HS-5 (cell line): ENCODE measurements around the gene TRIM14.
A peak's percentile ranks its signal among the peaks of the same experiment; 100 is the strongest.

Experiments used
- DNase-seq: peaks from one replicate; pipeline ENCODE4 v3.0.0-alpha.2; 2012; ENCODE audit warnings: low read depth

Gene TRIM14, protein sequence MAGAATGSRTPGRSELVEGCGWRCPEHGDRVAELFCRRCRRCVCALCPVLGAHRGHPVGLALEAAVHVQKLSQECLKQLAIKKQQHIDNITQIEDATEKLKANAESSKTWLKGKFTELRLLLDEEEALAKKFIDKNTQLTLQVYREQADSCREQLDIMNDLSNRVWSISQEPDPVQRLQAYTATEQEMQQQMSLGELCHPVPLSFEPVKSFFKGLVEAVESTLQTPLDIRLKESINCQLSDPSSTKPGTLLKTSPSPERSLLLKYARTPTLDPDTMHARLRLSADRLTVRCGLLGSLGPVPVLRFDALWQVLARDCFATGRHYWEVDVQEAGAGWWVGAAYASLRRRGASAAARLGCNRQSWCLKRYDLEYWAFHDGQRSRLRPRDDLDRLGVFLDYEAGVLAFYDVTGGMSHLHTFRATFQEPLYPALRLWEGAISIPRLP

DNA sequence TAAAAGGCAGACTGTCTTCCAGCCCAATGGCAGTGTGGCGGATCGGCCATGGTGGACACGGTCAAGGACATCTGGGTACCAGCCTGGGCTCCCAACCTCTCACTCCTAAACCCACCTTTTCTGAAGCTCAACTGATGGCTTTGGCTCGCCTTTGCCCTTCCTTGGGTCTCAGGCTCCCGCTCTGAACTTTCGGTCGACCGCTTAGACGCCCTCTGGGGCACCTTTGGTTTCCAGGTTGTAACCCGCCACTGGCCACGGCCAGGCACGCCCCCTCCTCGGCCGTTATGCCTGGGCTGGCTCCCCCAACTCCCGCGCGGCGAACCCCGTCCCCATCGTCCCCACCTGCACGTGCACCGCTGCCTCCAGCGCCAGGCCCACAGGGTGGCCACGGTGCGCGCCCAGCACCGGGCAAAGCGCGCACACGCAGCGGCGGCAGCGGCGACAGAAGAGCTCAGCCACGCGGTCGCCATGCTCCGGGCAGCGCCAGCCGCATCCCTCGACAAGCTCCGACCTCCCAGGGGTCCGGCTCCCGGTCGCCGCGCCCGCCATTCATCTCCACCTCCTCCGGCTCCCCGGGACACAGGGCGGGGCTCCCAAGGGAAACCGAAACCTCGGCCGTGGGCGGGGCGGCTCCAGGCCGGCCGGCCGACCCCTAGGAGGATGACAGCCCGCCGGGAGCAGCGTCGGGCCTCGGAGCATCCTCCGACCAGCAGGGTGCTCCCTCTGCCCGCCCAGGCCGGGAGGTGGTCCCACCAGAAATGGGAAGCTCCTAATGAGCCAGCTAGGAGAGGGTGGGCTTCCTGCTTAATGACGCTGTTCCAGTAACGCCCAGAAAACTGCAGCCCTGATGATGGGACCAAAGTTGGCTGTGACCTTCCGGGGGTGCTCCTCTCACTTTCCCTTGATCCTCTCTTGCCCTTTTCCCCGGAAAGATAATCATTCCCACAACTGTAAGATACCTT lies at the start of gene TRIM14:
TSS of gene TRIM14 (minus strand) at position 583 of the 962 bp plus-strand sequence. CDS start at position 549, 34 bp downstream.
- DNase-seq = peak; percentile 43

DNA sequence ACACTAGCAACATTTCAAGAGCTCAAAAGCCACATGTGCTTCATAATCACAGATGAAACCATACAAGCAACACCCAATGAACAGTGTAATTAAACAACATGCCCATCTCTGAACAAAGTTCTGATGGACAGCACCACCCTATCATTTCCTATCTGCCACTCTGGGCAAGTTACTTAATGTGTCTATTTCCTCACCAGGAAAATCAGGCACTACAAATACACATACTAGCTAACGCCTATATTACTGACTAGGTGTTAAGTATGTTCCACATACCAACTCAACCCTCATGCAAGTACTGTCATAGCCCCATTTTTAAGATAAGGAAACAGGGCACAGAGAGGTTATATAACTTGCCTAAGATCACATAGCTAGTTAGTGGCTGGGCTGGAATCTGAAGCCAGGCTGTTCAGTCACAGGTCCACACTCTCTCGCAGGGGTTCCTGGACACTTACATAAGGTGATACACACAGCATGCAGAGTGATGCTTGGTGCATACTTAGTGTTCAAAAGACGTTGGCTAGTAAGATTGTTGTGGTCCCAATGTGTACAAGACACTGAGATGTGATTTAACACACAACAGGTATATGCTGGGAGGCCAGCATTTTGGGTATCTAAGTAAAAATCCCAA lies 49.2 kb upstream of the TRIM14 start:
- DNase-seq = no peak

DNA sequence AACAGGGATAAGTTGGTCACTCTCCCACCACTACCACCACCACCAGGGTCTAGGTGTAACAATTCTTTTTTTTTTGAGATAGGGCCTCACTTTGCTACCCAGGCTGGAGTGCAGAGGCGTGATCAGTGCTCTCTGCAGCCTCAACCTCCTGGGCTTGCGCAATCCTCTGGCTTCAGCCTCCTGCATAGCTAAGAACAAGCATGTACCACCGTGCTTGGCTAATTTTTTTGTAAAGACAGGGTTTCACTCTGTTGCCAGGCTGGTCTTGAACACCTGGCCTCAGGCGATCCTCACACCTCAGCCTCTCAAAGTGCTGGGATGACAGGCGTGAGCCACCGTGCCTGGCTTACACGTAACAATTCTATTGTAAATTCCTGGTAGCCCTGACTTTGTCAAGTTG lies 45.9 kb upstream of the TRIM14 start:
- no peak for DNase-seq

DNA sequence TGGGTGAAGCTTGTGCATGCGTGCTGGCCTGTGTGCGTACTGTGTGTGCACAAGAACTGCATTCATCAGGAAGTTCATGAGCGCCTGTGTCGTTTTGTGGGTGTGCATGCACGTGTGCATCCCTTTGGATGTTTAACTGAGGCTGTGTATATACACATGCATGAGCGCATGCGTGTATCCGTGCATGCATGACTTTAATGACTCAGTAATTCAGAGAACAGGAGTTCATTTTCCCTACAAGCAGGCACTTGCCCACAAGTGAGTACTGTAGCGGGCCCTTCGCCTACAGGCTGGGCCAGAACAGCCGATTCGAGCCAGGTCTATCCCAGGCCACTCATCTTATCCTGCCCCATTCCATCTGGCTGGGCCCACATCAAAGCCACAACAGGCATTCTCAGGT lies 43.6 kb upstream of the TRIM14 start:
- no peak for DNase-seq

DNA sequence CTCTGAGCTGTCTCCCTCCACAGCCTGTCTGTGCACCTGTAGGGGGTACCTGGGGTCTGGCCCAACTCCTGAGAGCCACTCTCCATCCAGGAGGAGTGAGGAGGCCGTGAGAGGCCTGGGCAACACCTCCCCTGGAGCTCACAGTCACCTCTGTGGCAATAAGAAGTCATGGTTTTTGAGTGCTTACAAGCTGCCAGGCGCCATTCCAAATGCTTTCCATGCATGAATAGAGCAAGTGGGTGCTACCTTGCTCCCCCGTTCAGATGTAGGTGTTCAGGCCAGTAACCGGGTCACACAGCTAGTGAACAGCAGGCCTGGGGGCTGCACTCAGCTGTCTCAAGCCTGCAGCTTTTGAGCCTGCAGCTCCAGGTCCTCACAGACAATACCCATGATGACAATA lies 42.8 kb upstream of the TRIM14 start:
- no peak for DNase-seq

DNA sequence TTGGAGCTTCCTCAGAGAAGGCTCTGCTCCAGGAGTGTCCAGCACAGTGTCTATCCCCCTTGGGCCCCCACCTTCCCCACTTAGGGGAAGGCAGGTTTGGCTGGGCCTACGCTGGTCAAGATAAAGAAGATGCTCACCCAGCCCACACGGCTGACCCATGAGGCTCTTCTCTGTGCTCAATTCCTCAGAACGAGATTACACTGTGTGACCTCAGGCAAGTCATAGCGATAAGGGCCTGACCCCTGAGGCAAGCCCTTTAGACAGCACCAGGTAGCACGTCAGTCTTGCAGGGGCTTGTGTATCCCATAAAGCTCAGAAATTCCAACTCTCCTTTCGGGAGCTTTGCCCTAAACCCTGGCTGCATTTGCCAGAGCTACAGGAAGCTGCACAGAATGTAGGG lies 40.8 kb upstream of the TRIM14 start:
- DNase-seq = no peak

DNA sequence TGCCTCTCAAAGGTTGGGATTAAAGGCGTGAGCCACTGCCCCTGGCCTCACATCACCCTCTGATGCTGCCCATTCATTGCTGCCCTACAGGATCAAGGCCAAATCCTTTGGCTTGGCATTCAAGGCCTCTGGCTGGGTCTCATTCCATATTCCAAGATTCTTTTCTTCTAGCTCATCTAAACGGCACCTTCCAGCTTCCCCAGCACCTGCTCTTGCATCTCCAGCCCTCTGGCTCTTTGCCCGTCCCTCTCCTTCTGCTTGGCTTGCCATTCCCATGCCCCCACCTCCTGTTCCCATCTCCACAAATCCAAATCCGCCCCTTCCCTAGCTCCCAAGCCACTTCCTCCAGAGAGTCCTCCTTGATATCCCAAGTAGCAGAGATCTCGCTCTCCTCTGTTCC lies 40.3 kb upstream of the TRIM14 start:
- DNase-seq = no peak

DNA sequence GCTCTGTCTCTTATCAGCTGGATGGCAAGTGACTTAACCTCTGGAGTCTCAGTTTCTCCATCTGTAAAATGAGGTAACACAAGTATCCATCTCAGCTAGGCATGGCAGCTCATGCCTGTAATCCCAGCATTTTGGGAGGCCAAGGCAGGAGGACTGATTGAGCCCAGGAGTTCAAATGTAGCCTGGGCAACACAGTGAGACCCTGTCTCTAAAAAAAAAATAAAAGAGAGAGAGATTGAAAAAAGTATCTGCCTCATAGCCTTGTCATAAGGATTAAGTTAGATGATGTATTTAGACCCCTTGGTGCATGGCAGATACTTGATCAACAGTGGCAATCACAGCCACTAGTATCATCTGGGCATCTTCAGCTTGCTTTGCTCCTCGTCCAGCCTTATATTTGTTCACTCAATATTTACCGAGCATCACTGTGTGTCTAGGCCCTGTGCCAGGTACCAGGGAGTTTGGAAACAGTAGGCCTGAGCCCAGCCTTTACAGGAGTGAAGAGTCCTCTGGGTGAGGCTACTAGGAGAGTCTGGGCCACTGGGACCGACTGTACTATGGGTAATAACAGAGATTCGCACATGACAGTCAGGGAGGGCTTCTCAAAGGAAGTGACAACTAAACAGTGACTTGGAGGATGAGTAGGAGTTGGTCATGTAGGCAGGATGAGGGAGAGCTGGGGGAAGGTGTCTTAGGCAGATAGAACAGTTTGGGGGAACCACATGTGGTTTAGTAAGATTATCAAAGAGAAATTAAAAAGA lies 39.2 kb upstream of the TRIM14 start:
- DNase-seq = no peak

DNA sequence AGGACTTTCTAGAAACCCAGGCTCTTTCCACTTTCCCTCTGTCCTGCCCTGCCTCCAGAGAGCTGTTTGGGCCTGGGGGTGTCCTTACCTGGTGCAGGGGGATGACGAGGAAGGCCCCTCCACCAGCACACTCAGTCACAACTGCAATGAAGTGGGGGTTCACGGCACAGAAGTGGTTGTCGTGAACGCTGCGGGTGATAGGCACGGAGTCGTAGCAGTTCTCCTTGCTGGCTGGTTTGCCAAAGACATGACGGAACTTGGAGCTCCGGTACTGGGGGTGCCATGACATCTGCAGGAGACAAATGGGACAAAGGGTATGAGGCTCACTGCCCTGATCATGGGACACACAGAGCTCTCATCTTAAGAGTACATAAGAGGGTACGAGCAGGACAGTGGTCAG lies 38.4 kb upstream of the TRIM14 start:
- no peak for DNase-seq

DNA sequence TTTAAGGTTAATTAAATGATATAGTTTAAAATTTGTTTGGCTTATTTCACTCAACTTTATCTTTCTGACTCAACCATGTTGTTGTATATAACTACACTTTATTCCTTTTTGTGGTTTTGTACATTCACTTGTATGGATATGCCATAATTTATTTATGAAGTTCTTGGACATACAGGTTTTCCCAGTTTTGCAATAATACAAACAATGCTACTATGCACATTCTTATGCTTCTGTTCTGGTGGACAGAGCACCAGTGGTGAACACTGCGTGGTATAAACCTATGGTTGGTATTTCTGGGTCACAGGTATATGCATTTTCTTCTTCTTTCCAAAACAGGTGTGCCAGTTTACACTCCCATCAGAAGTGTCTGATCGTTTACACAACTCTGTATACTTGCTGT lies 35.7 kb upstream of the TRIM14 start:
- DNase-seq = no peak

DNA sequence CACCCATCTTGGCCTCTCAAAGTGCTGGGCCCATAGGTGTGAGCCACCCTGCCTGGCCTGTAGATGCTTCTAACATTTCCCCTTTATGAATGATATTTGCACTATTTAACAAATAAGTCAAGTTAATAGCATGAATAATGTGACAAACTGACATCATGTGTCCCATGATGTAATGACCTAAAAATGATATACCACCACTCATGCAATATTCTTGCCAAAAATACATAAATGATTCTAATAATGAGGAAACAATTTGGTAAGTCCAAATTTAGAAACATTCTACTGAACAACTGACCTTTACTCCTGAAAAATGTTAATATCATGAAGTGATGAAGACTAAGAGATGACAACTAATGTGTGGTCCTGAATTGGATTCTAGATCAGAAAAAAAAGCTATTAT lies 33.5 kb upstream of the TRIM14 start:
- no peak for DNase-seq

DNA sequence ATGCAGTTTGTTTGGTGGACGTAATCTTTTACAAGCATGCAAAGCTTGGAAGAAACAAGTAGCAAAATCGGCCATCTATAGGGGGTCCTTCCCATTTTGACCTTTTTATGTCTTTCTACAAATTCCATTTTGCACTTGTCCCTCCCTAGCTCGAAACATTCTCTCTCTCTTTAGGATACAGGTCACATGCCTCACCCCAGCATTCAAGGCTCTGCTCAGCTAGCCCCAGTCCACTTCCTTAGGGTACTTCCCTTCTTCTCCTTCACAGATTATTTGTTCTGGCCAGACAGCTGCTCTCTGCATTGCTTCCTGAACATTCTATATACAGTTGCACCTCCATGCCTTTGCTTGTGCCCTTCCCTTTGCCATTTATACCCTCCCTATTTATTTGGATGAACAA lies 31.7 kb upstream of the TRIM14 start:
- no peak for DNase-seq

DNA sequence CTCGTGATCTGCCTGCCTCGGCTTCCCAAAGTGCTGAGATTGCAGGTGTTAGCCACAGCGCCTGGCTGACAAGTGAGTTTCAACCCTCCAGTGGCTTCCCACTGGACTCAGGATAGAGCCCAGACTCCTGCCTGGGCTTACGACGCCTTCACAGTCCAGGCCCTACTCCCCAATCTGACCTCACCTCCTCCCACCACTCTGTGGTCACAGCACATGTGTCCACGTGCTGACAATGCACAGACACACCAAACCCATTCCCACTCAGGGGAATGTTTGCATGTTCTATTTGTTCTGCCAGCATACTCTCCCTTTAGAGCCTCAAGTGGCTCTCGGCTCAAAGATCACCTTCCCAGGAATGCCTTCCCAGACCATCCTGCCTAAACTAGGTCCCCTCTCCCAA lies 31.1 kb upstream of the TRIM14 start:
- no peak for DNase-seq

DNA sequence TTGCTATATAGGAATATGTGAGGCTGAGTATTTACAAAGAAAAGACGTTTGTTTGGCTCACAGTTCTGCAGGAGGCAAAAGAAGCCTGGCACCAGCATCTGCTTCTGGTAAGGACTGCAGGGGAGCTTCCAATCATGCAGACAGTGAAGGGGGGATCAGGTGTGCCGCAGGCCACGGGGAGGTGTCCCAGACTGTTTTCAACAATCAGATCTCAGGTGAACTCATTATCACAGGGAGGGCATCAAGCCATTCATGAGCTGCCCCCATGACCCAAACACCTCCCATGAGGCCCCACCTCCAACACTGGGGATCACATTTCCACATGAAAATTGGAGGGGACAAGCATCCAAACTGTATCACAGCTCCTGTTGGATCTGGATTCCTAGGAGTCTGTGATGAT lies 30.4 kb upstream of the TRIM14 start:
- DNase-seq = no peak

DNA sequence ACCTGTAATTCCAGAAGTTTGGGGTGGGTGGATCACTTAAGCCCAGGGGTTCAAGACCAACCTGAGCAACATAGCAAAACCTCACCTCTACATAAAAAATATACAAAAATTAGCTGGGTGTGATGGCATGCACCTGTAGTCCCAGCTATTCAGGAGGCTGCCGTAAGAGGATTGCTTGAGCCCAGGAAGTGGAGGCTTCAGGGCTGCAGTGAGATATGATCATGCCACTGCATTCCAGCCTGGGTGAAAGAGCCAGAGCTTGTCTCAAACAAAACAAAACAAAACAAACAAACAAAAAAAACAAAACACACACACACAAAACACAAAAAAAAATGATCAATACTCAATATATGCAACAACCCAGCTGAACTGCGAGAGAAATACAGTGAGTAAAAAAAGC lies 29.5 kb upstream of the TRIM14 start:
- DNase-seq = no peak

DNA sequence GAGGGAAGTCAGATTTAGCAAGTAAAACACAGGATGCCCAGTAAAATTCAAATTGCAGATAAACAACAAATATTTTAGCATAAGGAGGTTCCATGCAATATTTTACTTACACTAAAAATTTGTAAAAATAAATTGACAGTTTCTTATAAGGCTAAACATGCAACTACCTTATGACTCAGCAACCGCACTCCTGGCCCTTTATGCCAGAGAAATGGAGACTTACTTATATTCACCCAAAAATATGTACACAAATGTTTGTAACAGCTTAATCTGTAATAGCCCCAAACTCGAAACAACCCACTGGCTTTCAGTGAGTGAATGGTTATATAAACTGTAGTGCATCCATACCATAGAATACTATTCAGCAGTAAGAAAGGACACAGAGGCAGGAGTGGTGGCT lies 28.6 kb upstream of the TRIM14 start:
- DNase-seq = no peak

DNA sequence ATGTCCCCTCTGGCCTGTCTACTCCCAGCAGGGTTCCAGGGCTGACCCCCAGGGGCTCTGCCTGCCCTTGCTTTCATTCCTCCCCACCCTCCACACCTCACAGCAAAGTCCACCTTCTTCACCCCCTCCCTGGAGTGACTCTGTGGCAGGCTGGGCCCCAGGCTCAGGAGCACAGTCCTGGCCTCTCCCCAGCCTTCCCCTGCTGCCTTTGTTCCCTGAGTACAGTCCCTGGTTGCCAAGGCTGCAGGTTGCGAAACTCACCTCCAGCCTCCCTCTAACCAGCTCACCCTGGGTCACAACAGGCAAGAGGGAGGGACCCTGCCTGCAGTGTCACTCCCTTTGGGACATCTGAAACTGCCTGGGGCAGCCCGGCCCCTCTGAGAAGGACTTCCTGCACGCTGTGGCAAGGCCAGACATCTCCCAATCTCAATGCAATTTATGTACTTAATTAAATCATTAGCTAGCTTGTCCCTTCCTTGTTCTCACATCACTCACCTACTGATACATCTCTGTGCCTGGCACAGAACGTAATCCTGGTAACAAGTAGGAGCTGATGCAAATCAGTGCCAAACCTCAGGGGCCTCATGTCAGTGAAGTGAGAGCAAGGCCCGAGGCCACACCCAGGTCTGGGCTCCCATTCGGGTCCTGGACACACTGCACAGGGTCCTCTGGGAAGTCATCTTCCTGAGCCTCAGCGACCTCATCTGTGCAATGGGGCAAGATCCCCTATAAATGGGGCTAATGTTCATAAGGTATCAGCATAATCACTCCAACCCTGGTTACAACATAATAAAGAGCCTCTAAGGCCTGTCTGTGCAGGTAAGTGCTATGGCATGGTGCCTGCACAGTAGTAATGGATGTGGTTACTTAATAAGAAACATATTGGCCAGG lies 27.3 kb upstream of the TRIM14 start:
- DNase-seq = no peak

DNA sequence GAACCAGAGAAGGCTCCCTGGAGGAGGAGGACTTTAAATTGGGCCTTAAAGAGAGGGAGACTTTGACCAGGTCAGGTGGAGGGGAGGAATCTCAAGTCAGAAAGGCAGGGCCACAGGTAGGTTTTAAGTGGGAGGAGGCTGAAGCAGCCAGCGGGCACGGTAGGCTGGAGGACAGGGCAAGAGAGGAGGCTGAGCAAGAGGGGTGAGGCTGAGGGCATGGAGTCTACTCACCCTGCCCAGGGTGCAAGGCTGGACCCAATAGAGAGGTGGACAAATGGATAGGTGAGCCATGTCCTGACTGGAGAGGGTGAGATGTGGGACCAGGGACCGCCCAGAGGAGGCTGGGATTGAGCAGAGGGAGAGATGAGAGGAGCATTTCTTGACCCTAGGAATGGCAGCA lies 25.6 kb upstream of the TRIM14 start:
- no peak for DNase-seq

DNA sequence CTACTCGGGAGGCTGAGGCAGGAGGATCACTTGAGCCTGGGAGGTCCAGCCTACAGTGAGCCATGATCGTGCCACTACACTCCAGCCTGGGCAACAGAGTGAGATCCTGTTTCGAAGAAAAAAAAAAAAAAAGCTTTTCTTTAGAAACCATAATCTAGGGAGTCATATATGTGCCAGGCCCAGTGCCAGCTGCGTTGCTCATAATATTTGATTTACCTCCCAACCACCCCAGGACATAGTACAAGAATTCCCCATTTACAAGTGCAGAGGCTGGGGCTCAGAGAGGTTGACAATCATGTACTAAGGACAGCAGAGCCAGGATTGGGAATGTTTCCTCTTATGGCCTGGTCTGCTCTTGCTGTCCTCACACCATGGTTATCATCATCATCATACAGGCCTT lies 25.1 kb upstream of the TRIM14 start:
- DNase-seq = no peak

DNA sequence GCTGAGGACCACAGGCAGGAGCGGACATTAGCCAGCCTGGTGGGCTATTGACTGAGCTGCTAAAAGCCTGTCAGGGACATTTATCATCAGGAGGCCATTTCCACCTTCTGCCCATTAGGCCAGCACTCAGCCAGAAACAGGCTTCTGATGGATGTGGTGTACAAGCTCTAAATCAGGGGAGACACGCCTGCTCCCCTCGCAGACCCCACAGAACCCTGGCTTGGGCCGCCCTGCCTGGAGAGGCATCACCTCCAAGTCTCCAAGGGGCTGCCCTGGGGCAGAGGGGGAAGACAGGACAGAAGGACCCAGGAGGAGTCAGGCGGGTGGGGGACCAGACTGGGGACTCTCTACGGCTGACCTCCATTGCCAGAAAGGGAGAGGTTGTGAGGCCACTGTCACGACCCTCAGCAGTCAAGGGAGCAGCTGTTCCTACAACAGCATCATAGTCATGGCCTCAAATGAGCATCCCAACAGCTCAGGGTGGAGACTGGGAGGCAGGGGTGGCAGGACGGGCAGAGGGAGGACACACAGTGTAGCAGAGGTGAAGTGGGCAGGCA lies 24.0 kb upstream of the TRIM14 start:
- no peak for DNase-seq
